ENCODE data around the gene TFE3. TPM values are rescaled to one million over a fixed set of nuclear protein-coding genes. Genes with fewer than 3 reads are reported as not detected.

TFE3 gene, protein sequence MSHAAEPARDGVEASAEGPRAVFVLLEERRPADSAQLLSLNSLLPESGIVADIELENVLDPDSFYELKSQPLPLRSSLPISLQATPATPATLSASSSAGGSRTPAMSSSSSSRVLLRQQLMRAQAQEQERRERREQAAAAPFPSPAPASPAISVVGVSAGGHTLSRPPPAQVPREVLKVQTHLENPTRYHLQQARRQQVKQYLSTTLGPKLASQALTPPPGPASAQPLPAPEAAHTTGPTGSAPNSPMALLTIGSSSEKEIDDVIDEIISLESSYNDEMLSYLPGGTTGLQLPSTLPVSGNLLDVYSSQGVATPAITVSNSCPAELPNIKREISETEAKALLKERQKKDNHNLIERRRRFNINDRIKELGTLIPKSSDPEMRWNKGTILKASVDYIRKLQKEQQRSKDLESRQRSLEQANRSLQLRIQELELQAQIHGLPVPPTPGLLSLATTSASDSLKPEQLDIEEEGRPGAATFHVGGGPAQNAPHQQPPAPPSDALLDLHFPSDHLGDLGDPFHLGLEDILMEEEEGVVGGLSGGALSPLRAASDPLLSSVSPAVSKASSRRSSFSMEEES
- total RNA-seq (10 to 100 TPM; 13.0 to 42.2 (median 35.3) TPM), polyA plus RNA-seq (10 to 100 TPM; 21.5 to 28.1 (median 27.0) TPM)
- long read RNA-seq, donor 1, partial matches to known transcripts = 8 of 9 reads
- long read RNA-seq, donor 1, other reads (novel, unspliced or antisense) = 0 of 9 reads
- long read RNA-seq, donor 2, partial matches to known transcripts = 6 of 8 reads
- long read RNA-seq, donor 2, other reads (novel, unspliced or antisense) = 0 of 8 reads
- long read RNA-seq, donor 3, partial matches to known transcripts = 0 of 3 reads
- long read RNA-seq, donor 3, other reads (novel, unspliced or antisense) = 0 of 3 reads
- long read RNA-seq, donor 4 = 0 reads
- long read RNA-seq, donor 5, partial matches to known transcripts = 6 of 9 reads
- long read RNA-seq, donor 5, other reads (novel, unspliced or antisense) = 0 of 9 reads
- long read RNA-seq, donor 6, partial matches to known transcripts = 16 of 22 reads
- long read RNA-seq, donor 6, other reads (novel, unspliced or antisense) = 0 of 22 reads
- long read RNA-seq, donor 7, partial matches to known transcripts = 0 of 5 reads
- long read RNA-seq, donor 7, other reads (novel, unspliced or antisense) = 0 of 5 reads
- long read RNA-seq, donor 8, partial matches to known transcripts = 0 of 2 reads
- long read RNA-seq, donor 8, other reads (novel, unspliced or antisense) = 0 of 2 reads
- long read RNA-seq, donor 9, partial matches to known transcripts = 0 of 3 reads
- long read RNA-seq, donor 9, other reads (novel, unspliced or antisense) = 0 of 3 reads
- long read RNA-seq, donor 10, partial matches to known transcripts = 0 of 3 reads
- long read RNA-seq, donor 10, other reads (novel, unspliced or antisense) = 0 of 3 reads

- Histone ChIP-seq H3K4me3 (peak within 1 kb of the TSS; percentile 57 to 72 (median 64)), H3K27ac (peak within 1 kb of the TSS; percentile 92 to 97 (median 96)), H3K27me3 (no peaks in the 10 kb centered on the region), H3K9me3 (no peaks in the 10 kb centered on the region), H3K36me3 (peaks cover 0 to 12% (median 10%) of the 10 kb centered on the region in 4 donors), H3K4me1 (peaks cover 0 to 38% (median 20%) of the 10 kb centered on the region in 4 donors)
- 0 to 48% (median 8%) methylated on average over 16 to 64 of the region's 67 CpGs for WGBS, 5 donors
- TF ChIP-seq CTCF (IDR thresholded peaks at IDR 0.05) (peak in 4 of 7 experiments; percentile 23 to 70 (median 45)), EP300 (IDR thresholded peaks at IDR 0.05) (no peak), POLR2A (IDR thresholded peaks at IDR 0.05) (no peak), POLR2AphosphoS5 (IDR thresholded peaks at IDR 0.05) (peak; percentile 53 to 84 (median 61))
- DNase-seq = peak; percentile 98 to 99
- intact Hi-C loops (cut with DNase I; ENCODE audit: low total_unique reads) = no loop called here
These were observed at the start of gene TFE3 for GRCh38 chrX:49043220-49043986. TFE3 (minus strand) TSS chrX:49043357; CDS start chrX:49043226, 131 bp downstream.

GRCh38 chrX:49089553-49089952 is 46.4 kb upstream of the TFE3 start:
- intact Hi-C loops (cut with DNase I; ENCODE audit: low total_unique reads) = no loop called here
- H3K27ac ChIP-seq = no peak overlapping the region
- DNase-seq = no peak
- no peaks in the 10 kb centered on the region for H3K27me3 ChIP-seq
- WGBS, 5 donors = 57 to 82% (median 76%) methylated on average over 3 to 4 of the region's 4 CpGs
- no peak overlapping the region for H3K4me3 ChIP-seq
- TF ChIP-seq CTCF (IDR thresholded peaks at IDR 0.05) (no peak), EP300 (IDR thresholded peaks at IDR 0.05) (no peak), POLR2AphosphoS5 (IDR thresholded peaks at IDR 0.05) (no peak), POLR2A (IDR thresholded peaks at IDR 0.05) (no peak)
- no peaks in the 10 kb centered on the region for H3K9me3 ChIP-seq
- no peaks in the 10 kb centered on the region for H3K4me1 ChIP-seq
- no peaks in the 10 kb centered on the region for H3K36me3 ChIP-seq

DNA sequence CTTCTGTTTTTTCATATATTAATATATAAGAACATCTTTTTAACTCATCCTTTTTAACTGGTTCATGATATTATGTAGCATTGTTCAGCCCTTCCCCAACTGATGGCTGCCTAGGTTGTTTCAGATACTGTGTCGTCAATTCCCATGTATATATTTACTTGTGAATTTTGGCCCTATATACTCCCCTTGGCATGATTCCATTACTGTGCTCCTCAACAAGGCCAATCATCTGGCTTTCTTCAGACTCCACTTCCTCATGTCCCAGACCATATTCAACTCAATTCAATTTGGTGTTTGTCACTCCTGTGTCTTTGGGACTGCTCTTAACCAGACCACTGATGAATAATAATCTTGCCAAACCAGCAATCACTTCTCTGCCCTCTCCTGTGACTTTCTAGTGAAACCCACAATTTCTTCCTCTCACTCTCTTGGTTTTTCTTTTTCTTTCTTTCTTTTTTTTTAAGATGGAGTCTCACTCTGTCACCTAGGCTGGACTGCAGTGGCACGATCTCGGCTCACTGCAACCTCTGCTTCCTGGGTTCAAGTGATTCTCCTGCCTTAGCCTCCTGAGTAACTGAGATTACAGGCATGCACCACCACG is 39.2 kb upstream of the TFE3 start:
- no peak overlapping the region for H3K4me3 ChIP-seq
- no peaks in the 10 kb centered on the region for H3K9me3 ChIP-seq
- 65 to 74% (median 70%) methylated on average over 4 of the region's 4 CpGs for WGBS, 5 donors
- H3K27me3 ChIP-seq = no peaks in the 10 kb centered on the region
- intact Hi-C loops (cut with DNase I; ENCODE audit: low total_unique reads) = no loop called here
- peaks cover 0 to 17% (median 11%) of the 10 kb centered on the region in 4 donors for H3K4me1 ChIP-seq
- TF ChIP-seq CTCF (IDR thresholded peaks at IDR 0.05) = no peak
- TF ChIP-seq POLR2AphosphoS5 (IDR thresholded peaks at IDR 0.05) = no peak
- no peak for TF ChIP-seq POLR2A (IDR thresholded peaks at IDR 0.05)
- no peak for TF ChIP-seq EP300 (IDR thresholded peaks at IDR 0.05)
- peaks cover 0 to 8% (median 6%) of the 10 kb centered on the region in 4 donors for H3K36me3 ChIP-seq
- DNase-seq = no peak
- H3K27ac ChIP-seq = no peak overlapping the region
